GM19324 (cell line): ENCODE measurements around the gene HBP1.
"Not testable (repeated sequence)": the region's sequence is repeated elsewhere in the genome, so short reads cannot be mapped to it uniquely, and the experiment has no call there.

Source experiments
- ATAC-seq: cut with Tn5 transposase; IDR thresholded peaks from one replicate; pipeline ENCODE4 v1.9.1; 2021; ENCODE audit warnings: mild to moderate bottlenecking, moderate library complexity; ENCODE audit not compliant: unreplicated experiment, low FRiP score

HBP1 gene

GRCh38 chr7:107154826-107155225, 14.0 kb upstream of the HBP1 start:
- ATAC-seq = no peak

GRCh38 chr7:107155726-107156125, 13.1 kb upstream of the HBP1 start:
- ATAC-seq = not testable (repeated sequence)

DNA sequence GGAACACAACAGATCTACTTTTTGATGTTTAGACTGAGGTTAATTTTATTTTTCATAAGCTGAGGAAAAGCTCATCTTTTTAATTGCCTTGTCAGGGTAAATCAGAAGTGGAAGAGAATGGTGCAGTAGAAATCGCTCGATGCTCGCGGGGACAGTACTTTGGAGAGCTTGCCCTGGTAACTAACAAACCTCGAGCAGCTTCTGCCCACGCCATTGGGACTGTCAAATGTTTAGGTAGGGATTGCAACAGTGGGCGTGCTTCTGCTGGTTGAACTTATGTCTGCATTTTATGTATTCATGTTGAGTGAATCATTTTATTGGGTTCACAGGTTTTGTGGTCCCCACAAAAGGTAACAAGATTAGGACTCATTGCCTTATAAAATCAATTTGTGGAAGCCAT, 11.7 kb upstream of the HBP1 start:
- ATAC-seq = no peak

GRCh38 chr7:107158028-107158427, 10.8 kb upstream of the HBP1 start:
- no peak for ATAC-seq

DNA sequence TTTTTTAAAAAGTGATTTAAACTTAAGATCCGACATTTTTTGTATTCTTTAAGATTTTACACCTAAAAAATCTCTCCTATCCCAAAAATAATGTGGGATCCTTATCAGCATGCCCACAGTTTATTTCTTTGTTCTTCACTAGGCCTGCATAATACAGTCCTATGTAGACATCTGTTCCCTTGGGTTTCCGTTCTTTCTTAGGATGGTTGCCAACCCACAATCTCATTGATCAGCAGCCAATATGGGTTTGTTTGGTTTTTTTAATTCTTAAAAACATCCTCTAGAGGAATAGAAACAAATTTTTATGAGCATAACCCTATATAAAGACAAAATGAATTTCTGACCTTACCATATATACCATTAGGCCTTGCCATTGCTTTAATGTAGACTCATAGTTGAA, 8.4 kb upstream of the HBP1 start:
- ATAC-seq = no peak

GRCh38 chr7:107161415-107161814, 7.4 kb upstream of the HBP1 start:
- no peak for ATAC-seq

DNA sequence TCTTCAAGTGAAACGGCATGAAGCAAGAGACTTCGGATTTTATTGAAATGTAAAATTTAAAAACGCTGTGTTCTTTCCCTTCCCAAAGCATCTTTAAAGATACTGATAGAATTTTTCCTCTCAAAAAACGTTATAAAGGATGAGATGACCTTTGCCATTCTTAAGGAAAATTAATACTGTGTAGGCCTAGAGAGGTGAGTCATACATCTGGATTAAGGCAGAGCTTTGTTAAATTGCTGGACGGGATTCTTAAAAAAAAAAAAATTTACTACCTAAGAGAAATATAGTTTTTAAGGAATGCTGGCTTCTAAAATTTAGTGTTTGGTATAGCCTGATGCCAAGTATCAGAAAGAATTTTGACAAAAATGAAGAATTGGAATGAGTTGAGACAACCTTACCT, 6.3 kb upstream of the HBP1 start:
- no peak for ATAC-seq

- no peak for ATAC-seq
These were observed 4.7 kb upstream of the HBP1 start for GRCh38 chr7:107164092-107164491.

DNA sequence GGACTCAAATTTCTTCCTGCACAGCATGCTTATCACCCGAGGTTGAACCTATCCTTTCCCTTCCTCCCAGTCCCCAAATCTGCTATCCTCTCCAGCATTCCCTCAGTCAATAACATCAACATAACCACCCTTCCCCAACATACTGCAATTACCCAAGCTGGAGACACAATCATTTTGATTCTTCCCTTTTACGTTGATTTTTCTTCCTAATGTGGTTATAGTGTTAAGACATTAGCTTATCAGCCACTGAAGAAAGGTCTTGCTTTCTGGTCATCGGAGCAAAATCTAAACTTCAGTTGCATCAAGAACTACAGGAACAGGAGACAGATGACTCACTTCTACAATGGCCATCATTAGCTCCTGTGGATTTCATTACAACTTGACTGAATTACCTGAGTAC, 3.5 kb upstream of the HBP1 start:
- ATAC-seq = no peak

GRCh38 chr7:107166736-107167426, 1.9 kb upstream of the HBP1 start:
- ATAC-seq = no peak

- ATAC-seq = no peak
These were observed 1.1 kb upstream of the HBP1 start for GRCh38 chr7:107167483-107168232.

DNA sequence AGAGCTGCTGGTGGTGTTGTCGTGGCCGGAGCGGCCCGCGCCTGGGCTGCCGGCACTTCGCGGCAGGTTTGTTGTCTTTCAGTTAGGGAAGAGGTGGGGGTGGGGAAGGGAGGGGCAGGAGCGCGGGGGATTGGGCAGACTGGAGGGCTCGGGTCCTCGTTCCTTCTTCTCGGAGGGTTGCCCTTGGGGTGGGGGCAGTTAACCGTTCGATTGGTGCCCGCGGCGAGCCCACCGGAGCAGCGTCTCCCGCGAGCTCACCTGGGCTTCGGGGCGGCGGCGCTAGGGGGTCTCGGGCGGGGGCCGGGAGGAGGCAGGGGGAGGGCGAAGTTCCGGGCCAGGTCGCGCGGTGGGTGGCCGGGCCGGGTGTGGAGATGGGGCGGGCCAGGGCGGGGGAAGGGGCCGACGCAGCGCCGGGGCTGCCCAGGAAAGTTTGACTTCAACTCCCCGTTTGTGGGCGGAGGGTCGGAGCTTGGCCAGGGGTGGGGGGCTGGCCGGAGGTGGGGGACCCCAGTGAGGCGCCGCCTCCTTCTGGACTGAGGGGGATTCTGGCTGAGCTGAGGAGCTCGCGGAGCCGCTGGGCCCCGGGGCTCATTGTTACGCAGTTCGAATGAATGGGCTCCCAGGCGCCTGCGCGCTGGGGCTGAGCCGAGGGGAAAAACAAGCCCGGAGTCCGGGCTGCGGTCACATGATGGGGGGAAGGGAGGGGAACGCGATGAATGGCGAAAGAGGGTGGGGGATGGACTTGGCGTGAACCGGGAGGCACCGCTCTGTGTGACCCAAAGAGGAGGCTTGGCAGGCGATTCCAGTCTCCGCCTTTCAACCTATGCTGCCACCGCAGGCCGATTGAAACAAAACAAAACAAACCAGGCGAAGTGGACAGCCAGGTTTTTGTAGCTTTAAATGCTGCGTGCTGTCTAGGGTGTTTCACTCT, 582 bp downstream of the HBP1 start:
- peak; percentile 40 for ATAC-seq

- ATAC-seq = no peak
These were observed 1.5 kb downstream of the HBP1 start for GRCh38 chr7:107170051-107170915.

GRCh38 chr7:107171496-107171895, 2.7 kb downstream of the HBP1 start:
- ATAC-seq = no peak

DNA sequence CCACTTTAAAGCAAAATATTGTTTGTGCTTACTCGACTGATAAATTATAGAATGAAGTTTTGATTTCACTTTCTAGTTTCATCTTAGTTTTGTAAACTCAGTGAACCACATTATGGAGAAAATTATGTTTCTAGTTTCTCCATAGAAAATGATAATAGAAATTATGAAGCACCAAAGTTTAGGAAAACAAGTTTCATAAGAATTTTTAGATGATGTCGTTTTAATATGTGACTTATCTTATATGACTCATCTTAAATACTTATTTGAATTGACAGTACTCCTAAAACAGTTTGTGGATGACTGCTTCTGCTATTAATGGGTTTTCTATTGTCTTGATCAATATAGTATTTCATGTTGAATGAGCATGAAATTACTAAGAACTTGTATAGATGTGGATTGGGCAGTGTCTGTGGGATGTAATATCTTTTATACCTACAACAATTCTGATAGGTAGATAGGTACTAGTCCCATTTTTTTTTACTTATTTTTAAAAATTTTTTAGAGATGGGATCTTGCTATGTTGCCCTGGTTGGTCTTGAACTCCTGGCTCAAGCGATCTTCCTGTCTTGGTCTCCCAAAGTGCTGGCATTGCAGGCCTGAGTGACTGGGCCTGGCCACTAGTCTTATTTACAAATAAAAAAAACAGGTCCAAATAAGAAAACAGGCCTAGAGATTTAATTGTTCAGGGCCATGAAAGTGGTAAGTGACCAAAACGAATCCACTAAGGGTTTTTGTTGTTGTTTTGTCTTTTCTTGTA, 3.7 kb downstream of the HBP1 start:
- ATAC-seq = no peak

GRCh38 chr7:107173191-107173590, 4.4 kb downstream of the HBP1 start:
- ATAC-seq = no peak

DNA sequence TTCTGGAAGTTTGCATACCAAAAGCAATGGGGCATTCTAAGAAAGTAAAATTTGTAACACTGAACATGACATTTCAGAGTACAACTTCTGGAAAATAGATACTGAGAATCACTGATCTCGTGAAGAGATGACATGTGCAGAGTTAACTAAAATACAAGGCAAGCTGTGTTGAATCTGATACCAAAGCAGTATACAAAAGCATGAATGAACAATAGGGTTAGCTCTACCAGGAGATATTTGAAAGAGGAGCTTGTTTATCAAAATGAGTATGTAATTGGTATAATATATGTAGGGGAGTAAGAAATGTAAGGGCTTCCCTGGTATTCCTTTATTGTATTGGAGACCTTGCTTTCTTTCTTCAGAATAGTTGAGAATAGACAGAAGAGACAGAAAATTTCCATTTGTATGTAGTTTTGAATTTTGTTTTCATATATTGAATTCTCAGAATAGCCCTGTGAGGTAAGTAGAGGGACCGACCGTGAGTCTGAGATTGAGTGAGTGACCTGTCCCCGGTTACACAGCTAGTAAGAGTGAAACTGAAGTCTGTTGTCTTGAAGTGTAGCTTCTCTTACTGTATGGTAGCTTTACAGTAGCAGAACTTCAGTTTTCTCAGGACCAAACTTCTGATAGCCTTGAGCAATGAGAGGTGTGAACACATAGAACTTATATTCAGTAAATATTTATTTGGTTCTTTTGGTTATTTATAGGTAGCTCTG, 5.0 kb downstream of the HBP1 start:
- no peak for ATAC-seq

DNA sequence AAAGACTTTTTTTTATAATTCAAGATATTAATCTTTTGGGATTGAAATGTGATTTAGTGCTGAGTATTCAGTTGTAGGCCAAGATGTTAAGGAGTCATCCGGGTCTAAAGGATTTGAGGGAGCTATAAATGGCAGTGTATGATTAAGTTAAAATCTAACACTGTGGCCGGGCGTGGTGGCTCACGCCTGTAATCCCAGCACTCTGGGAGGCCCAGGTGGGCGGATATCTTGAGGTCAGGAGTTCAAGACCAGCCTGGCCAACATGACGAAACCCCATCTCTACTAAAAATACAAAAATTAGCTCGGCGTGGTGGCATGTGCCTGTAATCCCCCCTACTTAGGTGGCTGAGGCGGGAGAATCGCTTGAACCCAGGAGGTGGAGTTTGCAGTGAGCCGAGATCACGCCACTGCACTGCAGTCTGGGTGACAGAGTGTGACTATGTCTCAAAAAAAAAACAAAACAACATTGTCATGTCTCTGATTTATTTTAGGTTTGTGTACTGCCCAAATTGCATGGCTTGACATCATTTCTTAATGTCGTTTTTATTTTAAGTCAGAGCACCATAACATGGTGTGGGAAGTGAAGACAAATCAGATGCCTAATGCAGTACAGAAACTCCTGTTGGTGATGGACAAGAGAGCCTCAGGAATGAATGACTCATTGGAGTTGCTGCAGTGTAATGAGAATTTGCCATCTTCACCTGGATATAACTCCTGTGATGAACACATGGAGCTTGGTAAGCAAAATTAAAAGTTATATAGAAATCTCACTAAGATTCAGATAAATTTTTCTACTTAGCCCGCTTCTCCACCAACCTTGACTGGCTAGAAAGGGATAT, 10.7 kb downstream of the HBP1 start:
- no peak for ATAC-seq
